ENCODE measurements around the gene PLEKHA1. TPM values are rescaled to one million over a fixed set of nuclear protein-coding genes. Genes with fewer than 3 reads are reported as not detected.

The PLEKHA1 gene
- total RNA-seq, 1 donor from 2014 or later = 52.1 TPM

DNA sequence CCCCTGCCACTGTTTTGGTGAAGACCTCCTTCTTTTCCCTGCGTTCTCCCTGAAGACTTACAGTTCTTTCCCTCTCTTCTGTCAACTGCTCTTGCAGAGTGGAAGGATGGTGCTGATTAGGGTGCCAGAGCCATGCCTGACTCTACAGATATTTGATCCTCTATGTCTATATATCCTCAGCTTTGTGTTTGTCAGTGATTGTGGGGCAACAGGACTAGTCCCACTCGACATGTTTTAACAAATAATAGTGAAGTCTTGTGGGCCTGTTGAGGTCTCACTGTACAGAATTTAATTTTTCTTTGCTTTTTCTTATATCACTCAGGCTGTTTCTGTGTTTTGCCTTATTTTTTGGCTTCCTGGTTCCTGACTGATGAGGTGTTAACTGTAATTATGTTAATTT lies 5.0 kb downstream of the PLEKHA1 start:
- no peak for DNase-seq

DNA sequence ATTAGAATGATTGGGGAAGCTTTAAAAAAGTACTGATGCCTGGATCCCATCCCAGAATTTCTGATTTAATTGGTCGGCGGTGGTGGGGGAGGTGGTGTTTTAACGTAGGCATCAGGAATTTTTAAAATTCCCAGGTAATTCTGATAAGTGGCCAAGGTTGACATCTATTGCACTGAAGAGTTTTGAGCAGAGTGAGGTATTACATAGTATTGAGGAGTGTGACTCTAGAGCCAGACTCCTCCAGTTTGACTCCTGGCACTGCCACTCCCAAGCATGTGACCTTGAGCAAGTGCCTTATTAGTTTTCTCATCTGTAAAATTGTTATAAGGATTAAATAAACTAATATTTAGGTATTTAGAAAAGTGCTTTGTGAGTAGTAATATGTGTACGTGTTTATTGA lies 6.2 kb downstream of the PLEKHA1 start:
- DNase-seq = no peak

DNA sequence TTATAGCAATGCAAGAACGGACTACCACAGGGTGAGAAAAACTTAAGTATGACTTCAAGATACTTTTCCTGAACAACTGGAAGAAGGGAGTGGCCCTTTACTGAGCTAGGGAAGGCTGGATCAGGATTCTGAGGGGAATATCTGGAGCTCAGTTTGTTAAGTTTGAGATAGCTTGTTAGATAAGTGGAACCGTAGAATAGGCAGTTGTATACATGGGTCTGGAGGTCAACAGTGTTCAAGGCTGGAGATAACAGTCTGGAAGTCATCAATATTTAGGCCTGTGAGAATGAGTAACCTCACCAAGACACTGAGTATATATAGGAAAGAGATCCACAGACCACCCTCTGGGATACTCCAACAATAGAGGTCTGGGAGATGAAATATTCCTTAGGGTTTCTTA lies 7.2 kb downstream of the PLEKHA1 start:
- DNase-seq = no peak

DNA sequence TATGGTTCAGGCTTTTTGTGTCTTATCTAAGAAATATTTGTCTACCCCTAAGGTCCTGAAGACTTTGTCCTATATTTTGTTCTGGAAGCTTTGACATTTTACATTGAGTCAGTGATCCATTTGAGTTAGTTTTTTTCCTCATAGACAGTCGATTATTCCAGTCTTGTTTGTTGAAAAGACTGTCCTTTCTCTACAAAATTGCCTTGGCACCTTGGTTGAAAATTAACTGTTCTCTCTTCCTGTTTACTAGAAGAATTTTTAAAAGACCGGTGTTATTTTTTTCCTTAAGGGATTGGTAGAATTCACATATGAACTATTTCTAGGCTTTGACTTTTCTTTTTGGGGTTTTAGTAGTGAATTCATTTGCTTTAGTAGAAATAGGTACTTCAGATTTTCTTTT lies 12.0 kb downstream of the PLEKHA1 start:
- no peak for DNase-seq

DNA sequence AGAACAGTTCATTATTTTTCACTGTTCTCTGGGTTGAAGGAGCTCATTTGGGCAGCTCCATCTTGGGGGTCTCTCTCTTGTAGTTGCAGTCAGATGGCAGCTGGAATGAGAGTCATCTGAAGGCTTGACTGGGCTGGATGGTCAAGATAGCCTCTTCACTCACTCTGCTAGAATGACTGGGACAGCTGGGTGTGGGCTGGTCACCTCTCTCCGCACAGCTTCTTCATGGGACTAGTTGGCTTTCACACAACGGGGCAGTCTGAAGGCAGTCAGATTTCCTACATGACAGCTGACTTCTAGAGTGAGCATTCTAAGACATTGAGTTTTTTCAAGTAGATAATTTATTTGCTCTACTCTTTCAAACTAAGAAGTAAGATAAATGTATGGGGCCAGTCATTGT lies 13.1 kb downstream of the PLEKHA1 start:
- no peak for DNase-seq

DNA sequence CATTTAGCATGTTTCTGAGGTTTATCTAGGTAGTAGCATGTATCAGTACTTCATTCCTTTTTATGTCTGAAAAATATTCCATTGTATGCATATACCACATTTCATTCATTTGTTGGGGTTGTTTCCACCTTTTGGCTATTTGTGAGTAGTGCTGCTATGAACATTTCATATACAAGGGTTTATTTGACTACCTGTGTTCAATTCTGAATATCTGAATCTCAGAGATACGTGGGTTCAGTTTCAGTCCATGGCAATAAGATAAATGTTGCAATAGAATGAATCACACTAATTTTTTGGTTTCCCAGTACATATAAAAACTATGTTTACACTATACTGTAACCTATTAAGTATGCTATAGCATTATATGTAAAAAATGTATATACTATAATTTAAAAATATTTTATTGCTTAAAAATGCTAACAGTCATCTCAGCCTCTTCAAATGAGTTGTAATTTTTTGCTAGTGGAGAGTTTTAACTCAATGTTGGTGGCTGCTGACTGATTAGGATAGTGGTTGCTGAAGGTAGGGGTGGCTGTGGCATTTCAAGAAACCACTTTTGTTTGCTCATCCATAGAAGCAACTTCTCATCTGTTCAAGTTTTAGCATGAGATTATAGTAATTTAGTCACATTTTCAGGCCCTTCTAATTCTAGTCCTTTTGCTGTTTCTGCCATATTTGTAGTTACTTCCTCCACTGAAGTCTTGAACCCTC lies 13.9 kb downstream of the PLEKHA1 start:
- no peak for DNase-seq

DNA sequence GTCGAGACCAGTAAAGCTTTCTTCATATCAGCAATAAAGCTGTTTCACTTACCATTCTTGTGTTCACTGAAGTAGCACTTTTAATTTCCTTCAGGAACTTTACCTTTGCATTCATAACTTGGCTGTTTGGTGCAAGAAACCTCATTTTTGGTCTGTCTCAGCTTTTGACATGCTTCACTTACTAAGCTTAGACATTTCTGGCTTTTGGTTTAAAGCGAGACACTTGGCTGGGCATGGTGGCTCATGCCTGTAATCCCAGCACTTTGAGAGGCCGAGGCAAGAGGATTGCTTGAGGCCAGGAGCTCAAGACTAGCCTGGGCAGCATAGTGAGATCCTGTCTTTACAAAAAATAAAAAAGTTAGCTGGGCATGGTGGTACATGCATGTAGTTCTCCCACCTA lies 15.8 kb downstream of the PLEKHA1 start:
- DNase-seq = no peak

DNA sequence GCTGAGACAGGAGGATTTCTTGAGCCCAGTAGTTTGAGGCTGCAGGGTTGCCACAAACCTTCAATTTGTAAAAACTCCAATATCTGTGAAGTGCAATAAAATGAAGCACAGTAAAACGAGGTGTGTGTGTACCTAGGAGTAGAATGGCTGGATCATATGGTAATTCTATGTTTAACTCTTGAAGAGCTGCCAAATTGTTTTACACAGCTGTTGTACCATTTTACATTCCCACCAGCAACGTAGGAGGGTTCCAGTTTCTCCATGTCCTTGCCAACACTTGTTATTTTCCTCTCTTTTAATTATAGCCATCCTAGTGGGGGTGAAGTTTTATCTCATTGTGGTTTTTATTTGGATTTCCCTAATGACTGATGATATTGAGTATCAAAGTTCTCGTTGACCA lies 16.2 kb downstream of the PLEKHA1 start:
- DNase-seq = no peak

DNA sequence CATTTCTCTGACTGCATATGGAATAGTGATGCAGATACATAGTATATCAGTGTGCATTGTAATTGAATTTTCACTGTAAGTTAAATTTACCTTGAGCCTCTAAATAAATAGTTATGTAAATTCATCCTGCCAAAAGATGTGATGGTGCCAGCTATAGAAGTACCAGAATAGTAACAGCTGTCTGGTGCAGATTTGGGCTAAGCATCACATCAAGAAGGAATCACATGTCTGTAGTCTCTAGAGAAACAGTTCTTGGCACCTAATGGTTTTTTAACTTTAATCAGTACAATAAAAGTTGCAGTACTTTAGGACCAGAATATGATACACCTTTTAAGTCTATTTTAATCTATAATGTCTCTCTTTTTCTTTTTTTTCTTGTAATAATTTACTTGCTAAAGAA lies 17.4 kb downstream of the PLEKHA1 start:
- no peak for DNase-seq

DNA sequence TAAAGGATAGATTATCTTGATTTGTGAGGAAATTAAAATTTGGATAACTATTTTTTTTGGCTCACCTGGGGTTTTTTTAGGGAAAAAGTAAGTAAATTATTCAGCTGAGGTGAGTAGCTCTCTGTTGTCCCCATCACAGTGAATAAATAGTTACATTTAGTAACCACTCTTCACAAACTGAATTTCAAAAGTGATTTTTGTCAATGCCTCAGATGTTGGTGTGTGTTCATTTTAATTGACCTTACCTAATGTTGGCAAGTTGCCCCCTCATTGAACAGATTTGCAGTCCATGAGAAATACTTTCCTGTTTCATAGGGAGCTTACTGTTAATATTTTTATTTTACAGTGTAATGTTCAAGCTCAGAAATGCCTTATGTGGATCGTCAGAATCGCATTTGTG lies 18.3 kb downstream of the PLEKHA1 start:
- DNase-seq = peak; percentile 28

DNA sequence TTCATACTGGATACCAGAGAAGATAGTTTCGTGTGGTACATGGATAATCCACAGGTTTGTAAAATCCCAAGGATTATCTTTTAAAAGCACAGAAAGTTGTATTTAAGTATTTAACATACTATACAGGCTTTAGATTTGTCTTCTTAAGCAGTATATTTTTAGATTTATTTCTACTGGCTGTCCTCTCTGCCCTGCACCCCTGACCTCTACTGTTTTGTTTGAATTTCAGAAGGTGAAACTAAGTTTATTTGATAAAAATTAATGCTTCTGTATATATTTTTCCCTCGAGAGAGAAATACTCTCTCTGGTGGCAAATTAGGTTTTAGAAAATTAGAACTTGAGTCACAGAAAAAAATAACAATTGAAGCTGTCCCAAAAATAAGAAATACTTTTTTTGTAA lies 18.8 kb downstream of the PLEKHA1 start:
- no peak for DNase-seq

DNA sequence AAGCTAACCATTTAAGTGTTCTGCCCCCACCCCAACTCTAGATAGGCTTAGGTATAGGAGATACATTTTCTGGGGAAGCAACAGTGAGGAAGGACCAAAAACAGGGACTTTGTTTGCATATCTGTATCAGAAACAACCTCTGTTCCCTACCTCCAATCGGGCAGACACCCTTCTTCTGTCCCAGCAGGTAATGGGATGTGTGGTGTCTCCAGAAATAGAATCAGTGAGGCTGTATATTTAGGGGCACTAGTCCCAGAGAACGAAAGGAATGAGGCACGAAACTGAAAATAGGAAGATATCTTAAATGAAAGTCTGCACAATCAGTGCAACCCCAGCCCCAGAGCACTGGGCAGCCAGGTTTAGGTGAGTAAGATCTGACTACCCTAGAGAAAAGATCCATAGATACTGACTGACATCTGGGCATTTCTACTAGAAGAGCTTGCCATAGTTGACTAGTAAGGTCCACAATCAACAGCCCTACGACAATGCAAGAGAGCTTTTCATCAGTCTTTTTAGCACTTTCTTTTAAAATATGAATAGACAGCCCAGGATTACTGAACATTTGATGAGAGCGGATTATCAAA lies 28.1 kb downstream of the PLEKHA1 start:
- no peak for DNase-seq

DNA sequence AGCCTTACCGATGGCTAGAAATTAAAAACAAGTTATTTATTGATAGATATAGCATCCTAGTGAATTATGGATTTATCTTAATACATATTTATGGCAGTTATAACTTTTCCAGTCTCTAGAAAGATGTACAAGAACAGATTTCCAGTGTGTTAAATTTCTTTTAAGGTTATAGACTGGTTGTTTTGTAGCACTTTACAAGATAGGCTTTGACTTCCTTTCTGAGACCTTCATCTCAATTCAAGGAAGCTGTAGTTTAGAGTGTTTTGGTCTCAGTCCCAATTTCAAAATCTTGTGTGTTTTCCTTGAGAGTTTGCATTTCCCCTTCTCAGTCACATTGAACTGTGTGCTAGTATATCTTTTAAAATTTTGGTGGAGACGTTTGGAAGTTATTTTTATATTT lies 30.1 kb downstream of the PLEKHA1 start:
- DNase-seq = peak; percentile 45

DNA sequence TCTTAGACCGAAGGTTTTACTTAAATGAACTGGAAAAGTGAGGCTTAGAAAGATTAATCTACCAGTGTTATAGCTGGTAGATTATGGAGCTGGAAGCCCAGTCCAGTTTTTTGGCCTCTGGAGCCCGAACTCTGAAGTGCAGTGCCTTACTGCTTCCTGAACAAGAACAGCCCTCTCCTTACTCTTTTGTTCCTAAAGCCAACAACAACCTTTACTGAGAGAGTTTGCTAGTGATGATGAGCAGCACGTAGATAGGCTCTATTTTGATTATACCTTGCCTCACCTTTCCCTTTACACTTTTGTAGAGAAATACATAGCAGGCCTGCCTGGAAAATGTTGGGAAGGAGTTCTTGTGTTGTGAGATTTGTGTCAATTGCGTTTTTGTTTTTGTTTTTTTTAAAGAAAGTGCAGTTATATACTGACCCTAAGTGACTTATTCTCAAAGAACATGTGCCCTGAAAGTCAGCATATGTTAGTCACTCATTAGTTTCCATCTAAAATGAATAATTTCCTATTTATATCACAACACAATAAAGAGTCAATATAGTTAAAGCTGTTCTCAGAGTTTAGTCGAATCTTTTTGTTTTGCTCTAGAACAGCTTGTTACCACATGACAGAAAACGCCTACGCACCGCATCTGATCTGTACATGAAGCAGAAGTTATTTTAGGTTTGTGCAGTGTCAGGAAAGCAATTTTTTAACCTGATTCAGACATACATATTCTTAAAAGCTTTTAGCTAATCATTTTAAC lies 33.0 kb downstream of the PLEKHA1 start:
- peak; percentile 43 for DNase-seq

DNA sequence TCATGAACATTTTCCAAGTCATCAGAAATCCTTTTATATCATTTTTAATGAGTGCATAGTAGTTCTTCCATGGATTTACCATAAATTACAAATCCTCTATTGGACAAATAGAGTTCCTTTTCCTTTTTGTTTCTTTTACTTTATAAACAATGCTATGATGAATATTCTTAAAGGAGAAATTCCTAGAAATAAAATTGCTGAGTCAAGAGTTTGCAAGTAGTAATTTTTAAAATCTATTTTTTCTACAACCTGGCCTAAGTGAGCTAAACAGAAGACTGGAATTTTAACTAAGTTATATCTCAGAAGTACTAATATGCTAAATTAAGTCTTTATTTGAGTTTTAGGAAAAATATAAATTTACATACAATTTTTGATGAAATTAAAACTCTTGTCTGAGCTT lies 38.8 kb downstream of the PLEKHA1 start:
- DNase-seq = no peak

DNA sequence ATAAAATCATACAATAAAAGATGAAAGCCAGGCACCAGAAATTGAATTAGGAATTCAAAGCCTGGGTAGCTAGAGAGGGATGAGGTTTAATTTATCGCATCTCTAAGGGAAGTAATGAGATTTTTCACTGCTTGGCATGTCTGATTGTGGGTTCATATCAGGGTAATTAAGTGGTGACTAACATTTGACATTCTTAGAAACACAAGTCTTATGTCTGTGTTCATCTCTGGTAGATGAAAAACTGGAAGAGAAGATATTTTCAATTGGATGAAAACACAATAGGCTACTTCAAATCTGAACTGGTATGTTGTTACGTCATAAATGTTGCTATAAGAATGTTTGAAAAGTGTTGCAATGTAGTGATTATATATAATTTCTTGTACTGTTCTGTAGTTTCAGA lies 43.2 kb downstream of the PLEKHA1 start:
- no peak for DNase-seq

DNA sequence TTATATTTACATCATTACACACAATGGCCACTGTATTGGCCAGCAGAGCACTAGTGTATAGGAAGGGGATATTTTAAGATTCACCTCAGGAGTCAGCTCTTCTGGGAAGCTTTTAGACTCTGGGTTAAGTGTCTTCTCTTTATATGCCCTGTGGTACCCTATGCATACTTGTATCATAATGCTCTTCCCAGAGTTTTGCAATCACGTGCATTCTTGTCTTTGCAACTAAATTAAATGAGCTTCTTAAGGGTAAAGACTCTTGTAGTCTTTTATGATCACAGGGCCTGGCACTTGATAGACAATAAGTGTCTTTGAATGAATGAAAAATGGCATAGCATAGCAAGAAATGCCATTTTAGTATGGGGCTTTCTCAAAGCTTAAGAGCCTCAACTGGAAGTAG lies 44.5 kb downstream of the PLEKHA1 start:
- DNase-seq = no peak

DNA sequence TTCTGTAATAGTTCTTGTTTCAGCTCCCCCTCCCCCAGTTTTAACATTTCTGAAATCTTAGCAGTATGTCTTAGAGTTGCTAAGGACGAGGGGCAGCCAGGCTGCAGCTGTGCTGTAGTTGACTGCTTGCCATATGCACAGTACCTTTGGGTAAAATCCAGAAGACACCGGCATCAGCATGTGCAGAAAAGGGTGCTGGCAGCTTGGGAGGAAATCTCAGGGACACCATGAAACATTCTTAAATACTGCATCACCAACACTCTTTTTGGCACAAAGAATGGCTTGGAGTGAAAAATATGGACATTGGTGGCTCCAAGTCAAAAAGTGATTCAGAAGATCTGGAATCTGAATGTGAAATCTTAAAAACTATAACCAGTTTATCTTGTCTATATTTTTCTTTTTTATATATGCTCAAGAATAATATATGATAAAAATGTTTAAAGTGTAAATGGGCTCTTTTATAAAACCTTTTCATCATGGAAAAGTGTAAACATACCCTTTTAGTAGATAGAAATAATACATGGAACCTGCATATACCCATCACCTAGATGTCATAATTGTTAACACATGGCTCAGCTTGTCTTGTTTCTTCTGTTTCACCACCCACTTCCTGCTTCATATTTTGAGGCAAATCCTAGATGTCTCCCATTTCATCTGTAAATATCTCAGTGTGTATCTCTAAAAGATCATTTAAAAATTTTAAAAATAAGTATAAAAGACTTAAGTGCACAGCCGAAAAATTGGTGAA lies 45.5 kb downstream of the PLEKHA1 start:
- DNase-seq = no peak

DNA sequence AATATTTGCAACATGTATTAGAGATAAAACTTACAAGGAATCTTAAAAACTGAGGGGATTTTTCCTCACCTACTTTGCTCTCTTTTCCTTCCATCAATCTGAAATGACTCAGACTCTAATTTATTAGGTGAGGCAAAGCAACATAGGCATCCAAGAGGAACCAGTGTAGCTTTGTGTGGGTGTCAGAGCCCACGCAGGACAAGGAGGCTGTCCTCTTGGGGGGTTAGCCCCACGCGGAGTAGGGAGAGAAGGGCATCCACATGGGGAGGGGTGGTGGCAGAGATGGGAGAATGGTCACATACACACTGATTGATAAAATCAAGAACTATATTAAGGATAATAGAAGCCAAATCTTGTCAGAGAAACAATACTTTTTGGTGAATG lies 46.1 kb downstream of the PLEKHA1 start:
- no peak for DNase-seq

DNA sequence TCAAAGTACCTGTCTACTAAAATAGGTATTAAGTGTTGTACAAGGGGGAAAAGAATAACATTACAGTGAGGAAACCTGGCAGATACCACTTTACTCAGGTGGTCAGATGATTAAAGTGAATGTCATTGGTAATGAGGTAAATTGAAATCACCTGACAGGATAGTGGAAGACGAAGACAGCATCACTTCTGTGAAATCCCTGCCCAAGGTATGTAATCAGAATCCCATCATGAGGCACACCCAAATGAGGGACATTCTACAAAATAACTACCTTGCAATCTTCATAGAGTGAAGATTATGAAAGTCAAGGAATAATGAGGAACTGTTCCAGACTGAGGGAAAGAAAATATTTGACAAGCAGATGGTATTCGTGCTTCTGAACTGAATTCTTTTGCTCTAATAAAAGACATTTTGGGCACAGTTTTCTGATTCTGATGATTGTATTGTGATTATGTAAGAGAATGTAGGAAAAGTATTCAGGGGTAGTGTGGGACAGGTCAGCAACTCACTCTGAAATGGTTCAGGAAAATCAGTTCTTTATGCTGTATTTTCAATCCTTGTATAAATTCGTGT lies 46.6 kb downstream of the PLEKHA1 start:
- DNase-seq = no peak

DNA sequence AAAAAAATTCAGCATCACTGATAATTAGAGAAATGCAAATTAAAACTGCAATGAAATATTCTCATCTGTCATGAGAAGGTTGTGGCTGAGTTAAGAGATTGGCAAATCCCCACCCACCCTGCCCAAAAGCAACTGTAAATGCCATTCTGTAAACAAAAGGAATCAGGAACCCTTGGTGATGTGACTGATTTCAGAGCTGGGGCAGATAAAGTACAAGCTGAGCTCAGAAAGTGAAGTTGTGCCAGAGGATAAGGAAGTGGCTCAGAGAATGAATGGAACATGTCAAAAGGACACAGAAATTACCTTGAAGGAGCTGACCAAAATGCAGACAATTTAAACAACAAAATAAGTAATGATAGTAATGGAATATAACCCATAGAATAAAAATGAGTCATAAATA lies 47.2 kb downstream of the PLEKHA1 start:
- DNase-seq = no peak

DNA sequence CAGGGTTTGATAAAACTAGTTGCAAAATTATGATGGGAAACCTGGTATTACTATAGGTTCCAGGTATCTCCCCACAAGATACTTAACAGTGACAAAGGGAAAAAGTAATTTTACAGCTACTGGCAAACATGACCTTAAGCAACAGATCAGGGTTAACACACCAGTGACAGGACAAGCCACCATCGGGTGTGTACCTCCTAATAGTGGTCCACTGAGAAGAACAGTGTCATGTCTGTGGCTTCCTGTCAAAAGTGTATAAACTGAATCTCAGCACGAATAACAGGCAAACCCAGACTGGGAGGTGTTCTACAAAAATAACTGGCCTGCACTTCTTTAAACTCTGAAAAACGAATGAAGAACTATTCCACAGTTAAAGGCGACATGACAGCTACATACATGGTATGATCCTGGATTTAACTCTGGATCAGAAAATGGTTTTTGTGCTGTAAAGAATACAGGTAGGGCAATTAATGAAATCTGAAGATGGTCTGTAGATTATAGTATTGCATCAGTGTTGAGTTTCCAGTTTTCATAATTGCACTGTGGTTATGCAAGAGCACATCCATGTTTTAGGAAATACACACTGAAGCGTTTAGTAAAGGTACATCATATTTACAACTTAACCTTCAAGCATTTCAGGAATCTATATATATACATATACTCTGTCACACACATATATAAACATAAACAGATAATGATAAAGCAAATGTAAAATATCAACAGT lies 47.9 kb downstream of the PLEKHA1 start:
- DNase-seq = no peak
